Ureter (tissue), 1 donor: ENCODE data around the gene TXNRD2. TPM values are rescaled to one million over a fixed set of nuclear protein-coding genes. Genes with fewer than 3 reads are reported as not detected.

Experiments used
- DNase-seq: peaks from one replicate; pipeline ENCODE4 v3.0.0-alpha.2; 2020; ENCODE audit warnings: low spot score
- total RNA-seq: library from RNA; stranded (reverse); gene quantifications from one replicate; pipeline ENCODE4 v1.2.4, GENCODE V29; 2023
- donor health status: DM: yes; HTN: yes; CAD: no.

Gene TXNRD2
- total RNA-seq, 1 donor from 2014 or later = 41.6 TPM

DNA sequence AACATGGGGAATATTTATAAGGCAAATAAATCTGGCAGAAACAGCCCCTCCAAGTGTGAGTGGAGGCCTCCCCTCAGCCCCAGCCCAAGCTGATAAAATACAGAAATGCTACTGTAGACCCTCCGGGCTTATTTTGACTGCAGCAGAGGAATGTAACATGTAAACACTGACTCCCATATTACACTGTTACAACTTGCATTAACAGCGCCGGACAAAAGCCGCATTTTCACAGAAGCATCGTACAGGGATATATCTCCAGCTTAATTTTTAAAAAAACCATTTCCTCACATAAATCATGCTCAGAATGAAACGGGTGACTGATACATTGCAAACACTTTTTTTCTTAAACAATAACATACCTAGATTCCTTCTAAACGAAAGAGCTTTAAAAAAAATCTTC is 36.7 kb downstream of the TXNRD2 start:
- DNase-seq = no peak

DNA sequence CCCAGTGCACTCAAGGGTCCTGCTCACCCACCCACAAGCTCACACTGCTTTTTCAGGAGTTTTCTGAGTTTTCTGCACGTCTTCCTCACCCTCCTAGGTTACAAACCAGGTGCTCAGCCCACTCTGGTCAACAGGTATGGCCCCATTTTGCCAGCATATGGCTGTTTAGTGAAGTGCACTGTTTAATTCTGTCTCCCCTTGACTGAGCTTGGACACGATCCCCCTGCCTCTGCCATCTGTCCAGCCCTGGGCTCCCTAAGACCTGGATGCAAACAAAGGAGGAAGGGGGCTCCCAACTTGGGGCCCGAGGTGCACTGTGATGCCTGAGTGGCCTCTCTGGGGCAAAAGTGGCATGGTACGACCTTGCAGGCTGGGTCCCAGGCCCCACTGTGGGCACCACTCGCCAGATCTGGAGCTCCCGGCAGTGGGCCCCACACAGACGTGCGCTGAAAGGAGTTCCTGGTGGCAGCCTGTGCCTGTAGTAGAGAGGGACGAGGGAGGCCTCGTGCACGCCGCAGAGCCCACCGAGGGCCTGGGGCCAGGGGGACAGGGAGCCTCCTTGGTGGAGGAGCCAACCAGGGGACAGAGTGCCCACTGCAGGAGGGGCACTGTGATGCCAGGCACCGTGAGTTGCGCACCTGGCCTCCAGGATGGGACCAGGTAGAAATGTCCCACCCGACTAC is 37.3 kb downstream of the TXNRD2 start:
- DNase-seq = no peak

GRCh38 chr22:19903513-19903912 is 38.1 kb downstream of the TXNRD2 start:
- DNase-seq = no peak

- no peak for DNase-seq
Measured at GRCh38 chr22:19903031-19903430, 38.6 kb downstream of the TXNRD2 start.

DNA sequence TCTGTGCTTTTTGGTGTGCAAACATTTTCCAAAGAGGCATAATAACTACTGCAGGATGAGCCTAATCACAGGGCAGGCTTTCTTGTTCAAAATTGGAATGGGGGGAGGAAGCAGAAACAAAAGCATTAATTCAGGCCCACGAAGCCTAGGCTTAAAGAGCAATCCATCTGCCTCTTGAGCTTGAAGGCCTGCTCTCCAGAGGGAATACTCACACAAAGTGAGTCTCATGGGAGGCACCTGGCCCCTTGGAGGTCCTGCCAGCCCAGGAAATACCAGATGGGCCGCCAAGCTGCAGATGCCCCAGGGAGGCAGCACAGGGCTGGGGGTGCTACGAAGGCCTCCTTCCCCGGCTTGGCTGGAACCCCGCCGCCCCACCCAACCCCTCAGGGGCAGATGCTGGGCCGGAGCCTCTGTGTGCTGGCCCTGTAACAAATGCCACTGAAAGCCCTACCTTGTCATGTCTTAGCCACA is 39.3 kb downstream of the TXNRD2 start:
- DNase-seq = no peak

- DNase-seq = no peak
Measured at GRCh38 chr22:19901577-19902244, 39.9 kb downstream of the TXNRD2 start.

DNA sequence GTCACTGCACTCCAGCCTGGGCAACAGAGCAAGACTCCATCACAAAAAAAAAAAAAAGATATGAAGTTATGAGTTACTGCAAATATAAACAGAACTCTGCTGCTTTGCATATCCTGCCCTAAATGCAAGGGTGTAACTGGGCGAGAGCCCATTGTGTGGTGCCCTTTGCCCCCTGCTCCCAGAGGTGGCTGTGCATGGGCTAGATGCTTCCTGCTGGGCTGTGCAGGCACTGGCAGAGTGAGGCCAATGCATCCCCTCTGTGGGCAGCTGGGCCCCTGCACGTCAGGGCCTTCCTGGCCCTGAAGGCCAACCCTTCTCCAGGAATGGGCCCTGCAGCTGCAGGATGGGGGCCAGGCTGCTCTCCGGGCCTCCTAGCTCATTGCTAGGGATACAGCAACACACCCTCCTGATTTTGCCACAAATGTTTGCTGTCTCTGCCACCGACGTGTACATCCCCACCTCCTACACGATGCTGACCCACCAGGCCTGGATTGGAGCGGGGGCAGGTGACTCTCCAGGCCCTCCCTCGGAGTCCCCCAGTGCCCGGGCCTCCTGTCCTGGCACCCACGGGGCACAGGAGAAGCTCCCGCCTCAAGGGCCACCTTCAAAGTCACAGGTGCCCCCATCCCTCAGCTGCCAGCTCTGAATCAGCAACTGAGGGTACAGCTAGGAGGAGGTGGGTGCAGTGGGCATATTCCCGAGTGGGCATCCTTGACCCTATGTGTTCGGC is 40.7 kb downstream of the TXNRD2 start:
- no peak for DNase-seq

DNA sequence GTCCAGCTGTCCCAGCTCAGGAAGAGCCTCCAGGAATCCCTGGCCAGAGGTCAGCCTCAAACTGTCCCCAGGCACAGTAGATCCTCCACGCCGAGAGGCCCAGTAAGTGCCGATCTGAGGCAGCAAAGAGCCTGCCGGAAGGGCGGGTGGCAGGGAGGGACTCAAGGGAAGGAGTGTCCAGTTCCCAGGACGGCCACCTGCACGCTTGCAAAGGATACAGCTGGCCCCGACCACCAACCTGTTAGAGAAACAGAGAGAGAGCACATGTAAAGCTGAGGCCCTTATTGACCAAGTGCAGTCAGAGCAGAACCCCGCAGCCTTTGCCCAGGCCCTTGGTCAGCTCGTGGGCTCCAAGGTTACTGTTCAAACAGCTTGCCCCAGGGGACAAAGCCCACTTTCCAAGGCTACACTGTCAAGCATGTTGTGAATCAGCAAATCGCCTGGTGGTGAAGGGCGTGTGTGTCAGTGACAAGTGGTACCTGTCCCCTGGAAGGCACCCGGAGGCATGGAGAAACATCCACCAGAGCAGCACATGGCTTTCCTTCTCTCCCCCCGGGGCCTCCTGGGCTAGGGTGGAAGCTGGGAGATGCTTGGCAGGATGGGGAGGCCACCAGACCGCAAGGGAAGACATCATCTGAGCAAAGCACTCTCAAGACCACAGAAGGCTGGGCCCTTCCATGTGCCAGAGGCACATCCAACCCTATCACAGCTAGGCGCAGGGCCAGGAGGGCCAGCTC is 42.6 kb downstream of the TXNRD2 start:
- DNase-seq = no peak

DNA sequence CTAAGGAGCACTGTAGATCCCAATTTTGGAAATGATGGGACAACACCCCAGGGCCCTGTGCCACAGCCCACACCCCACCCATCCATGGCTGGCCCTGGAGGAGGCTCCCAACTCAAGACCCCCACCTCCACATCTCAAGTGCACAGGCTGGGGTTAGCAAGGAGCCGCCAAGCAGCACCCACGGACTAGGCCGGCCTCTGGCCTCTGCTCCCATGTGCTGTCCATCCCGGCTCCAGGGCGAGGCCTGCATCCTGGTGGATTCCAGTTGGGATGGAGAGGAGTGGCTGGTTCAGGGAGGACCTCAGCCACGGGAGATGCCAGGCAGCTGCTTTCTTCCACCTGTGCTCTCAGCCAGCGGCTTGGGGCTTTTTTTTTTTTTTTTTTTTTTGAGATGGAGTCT is 43.5 kb downstream of the TXNRD2 start:
- DNase-seq = no peak

DNA sequence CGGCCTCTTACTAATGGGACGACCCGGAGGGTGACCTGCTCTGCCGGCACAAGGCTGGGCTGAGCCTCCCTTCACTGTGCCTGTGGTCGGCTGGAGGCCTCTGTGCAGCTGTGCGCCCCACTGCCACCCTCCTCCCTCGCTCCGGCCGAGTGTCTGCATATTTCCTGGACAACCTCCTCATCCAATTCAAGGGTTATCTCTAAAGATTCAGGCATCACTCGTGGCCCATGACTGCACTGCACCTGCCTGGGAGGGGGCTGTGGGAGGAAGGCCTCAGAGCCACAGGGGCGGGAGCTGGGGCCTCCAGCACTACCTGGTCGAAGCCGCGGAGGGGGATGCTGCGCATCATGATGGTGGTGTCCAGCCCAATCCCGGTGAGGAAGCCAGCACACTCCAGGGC is 43.9 kb downstream of the TXNRD2 start:
- DNase-seq = no peak

- DNase-seq = no peak
Measured at GRCh38 chr22:19896665-19897355, 44.8 kb downstream of the TXNRD2 start.

- DNase-seq = no peak
Measured at GRCh38 chr22:19895160-19895849, 46.3 kb downstream of the TXNRD2 start.

GRCh38 chr22:19893363-19893762 is 48.3 kb downstream of the TXNRD2 start:
- DNase-seq = no peak

GRCh38 chr22:19892925-19893324 is 48.7 kb downstream of the TXNRD2 start:
- no peak for DNase-seq

DNA sequence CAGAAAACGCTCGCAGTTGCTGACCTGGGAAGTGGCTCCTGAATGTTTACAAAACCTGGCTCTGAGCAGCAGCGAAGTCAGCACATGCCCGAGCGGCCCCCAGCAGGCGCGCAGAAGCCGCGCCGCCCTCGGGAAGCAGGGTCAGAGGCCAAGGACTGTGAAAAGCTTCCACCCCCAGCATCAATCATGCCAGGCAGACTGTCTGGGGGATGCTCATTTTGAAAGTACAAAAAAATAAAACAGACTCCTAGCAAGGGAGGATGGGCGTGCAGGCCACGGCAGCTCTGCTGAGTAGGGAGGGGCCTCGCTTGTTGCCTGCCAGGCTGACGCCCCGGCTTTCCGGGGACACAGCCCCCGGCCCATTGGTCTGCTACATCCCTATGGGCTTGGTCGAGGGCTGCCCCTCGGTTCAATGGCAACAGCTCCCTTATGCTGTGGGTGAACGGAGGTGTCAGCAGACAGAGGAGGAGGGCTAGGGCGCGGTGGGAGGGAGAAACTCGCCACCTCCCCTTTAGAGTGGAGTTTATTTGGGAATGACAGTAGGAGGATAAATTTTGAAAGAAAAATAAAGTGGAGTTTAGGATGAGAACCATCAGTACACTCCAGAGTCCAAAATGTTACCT is 49.2 kb downstream of the TXNRD2 start:
- no peak for DNase-seq

DNA sequence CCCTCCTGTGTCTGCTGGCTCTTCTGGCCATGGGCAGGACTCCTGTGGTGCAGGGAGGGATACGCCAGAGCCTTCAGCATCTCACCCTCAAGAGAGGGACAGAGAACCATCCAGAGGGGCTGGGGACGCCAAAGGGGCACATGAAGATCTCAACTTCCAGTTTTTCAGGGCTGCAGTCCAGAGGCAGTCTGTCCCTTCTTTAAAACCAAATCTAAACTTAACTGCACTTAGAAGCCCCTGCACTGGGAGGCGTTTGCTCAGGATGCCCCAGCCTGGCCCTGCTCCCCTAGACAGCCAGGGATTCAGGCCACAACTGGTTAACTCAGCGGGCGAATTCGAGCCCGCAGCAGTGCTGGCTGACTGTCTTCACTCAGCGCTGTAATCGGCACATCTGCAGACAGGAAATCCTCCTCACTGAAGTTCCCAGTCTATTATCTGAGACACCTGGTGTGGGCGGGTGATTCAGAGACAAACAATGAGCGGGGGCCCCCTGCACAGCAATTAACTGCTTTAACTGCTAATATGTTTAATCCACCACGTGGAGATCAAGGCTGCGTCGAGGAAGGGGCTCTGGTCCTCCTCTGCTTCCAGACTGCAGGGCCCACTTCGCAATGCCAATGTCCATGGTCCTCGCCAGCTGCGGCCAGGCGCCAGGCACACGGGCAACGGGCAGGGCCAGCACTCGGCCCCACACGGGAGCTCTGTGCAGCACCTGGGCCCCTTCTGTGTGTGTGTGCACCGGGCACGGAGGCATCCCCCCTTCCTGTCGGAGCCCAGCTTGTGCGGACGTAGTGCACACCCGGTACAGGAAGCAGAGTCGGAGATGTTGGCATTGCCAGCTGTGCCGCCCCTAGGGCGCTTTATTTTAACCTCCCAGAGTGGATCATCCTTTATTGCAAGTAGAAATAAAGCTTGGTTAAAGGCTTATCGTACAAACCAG is 50.0 kb downstream of the TXNRD2 start:
- DNase-seq = no peak

- no peak for DNase-seq
Measured at GRCh38 chr22:19890502-19891316, 50.9 kb downstream of the TXNRD2 start.

DNA sequence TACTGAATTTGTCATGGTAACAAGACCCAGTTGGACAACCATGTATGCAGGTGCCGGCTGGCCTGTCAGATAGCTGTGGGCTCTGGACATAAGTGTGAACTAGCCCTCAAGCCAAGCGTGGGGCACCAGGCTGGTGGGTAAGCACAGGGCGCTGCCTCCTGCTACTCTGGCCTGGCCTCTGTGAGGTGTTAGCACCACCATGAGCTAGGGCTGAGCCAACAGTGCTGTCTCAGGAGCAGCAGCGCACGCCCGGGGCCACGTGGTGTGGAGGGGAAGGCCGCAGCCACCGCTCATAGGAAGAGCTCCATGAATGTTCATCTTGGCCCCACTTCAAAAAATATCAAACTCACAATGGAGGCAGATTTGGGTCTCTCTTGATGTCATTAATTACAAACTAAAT is 51.7 kb downstream of the TXNRD2 start:
- no peak for DNase-seq
